ENCODE data around the gene CACHD1. TPM values are rescaled to one million over a fixed set of nuclear protein-coding genes. Genes with fewer than 3 reads are reported as not detected.

The CACHD1 gene
- total RNA-seq, 2 experiments from 2014 or later: not detected

DNA sequence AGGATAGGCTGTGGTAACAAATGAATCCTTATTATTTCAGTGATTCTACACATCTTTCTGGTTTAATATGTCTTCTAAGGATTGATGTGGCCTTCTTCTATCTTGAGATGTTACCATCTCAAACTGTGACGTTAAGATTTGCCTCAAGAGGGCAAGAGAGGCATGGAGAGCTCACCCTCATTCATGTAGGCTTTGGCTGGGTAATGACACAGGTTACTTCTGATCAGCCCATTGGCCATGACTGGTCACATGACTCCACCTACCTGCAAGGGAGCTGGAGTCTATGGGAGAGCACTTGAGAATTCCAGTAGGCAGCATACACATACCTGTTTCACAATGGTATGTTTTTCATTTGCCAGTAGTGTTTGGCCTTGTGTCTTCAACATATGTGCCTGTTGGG lies 30.0 kb downstream of the CACHD1 start:
- Histone ChIP-seq H2AFZ (ENCODE audit: low read length) (no peak overlapping the region), H3K9me3 (ENCODE audit: low read length) (no peaks in the 10 kb centered on the region), H3K4me2 (ENCODE audit: low read length) (no peak overlapping the region), H3K36me3 (ENCODE audit: insufficient read depth, low read length) (no peaks in the 10 kb centered on the region), H4K20me1 (ENCODE audit: insufficient read depth, low read length) (no peaks in the 10 kb centered on the region), H3K79me2 (ENCODE audit: insufficient read depth, low read depth, low read length) (no peaks in the 10 kb centered on the region), H3K4me1 (ENCODE audit: insufficient read depth, low read length, poor library complexity, severe bottlenecking) (no peaks in the 10 kb centered on the region), H3K4me3 (ENCODE audit: low read depth, low read length, poor library complexity, severe bottlenecking) (no peak overlapping the region), H3K9me2 (ENCODE audit: insufficient read depth, low read length) (no peaks in the 10 kb centered on the region), H3K27ac (ENCODE audit: low read depth, low read length, poor library complexity, severe bottlenecking) (no peak overlapping the region)
- BruUV-seq (replicated peaks): no TSS peak
- POLR2A ChIA-PET: no interaction called here
- intact Hi-C loops (cut with micrococcal nuclease; ENCODE audit: unreplicated experiment): no loop called here
- CTCF ChIA-PET (ENCODE audit: unreplicated experiment): interaction anchor here (0.6 kb wide), 1 partner anchor 52 kb away, joined by 3 read pairs; no protein-coding TSS in a partner anchor
- no peak for DNase-seq (ENCODE audit: low spot score)
- no peak for TF ChIP-seq EZH2phosphoT487 (IDR thresholded peaks at IDR 0.05; ENCODE audit: borderline replicate concordance, low read depth, low read length)
- TF ChIP-seq, protein P1, sequence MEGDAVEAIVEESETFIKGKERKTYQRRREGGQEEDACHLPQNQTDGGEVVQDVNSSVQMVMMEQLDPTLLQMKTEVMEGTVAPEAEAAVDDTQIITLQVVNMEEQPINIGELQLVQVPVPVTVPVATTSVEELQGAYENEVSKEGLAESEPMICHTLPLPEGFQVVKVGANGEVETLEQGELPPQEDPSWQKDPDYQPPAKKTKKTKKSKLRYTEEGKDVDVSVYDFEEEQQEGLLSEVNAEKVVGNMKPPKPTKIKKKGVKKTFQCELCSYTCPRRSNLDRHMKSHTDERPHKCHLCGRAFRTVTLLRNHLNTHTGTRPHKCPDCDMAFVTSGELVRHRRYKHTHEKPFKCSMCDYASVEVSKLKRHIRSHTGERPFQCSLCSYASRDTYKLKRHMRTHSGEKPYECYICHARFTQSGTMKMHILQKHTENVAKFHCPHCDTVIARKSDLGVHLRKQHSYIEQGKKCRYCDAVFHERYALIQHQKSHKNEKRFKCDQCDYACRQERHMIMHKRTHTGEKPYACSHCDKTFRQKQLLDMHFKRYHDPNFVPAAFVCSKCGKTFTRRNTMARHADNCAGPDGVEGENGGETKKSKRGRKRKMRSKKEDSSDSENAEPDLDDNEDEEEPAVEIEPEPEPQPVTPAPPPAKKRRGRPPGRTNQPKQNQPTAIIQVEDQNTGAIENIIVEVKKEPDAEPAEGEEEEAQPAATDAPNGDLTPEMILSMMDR (conservative IDR thresholded peaks at IDR 0.05; ENCODE audit: low read length): no peak

GRCh38 chr1:64502083-64502482 lies 32.2 kb downstream of the CACHD1 start:
- Histone ChIP-seq H3K36me3 (ENCODE audit: insufficient read depth, low read length) (no peaks in the 10 kb centered on the region), H3K27ac (ENCODE audit: low read depth, low read length, poor library complexity, severe bottlenecking) (no peak overlapping the region), H3K4me2 (ENCODE audit: low read length) (no peak overlapping the region), H3K79me2 (ENCODE audit: insufficient read depth, low read depth, low read length) (no peaks in the 10 kb centered on the region), H3K4me1 (ENCODE audit: insufficient read depth, low read length, poor library complexity, severe bottlenecking) (no peaks in the 10 kb centered on the region), H4K20me1 (ENCODE audit: insufficient read depth, low read length) (no peaks in the 10 kb centered on the region), H3K9me2 (ENCODE audit: insufficient read depth, low read length) (no peaks in the 10 kb centered on the region), H2AFZ (ENCODE audit: low read length) (no peak overlapping the region), H3K4me3 (ENCODE audit: low read depth, low read length, poor library complexity, severe bottlenecking) (no peak overlapping the region), H3K9me3 (ENCODE audit: low read length) (no peaks in the 10 kb centered on the region)
- ChIA-PET POLR2A (no interaction called here), CTCF (ENCODE audit: unreplicated experiment) (no interaction called here)
- no TSS peak for BruUV-seq (replicated peaks)
- DNase-seq (ENCODE audit: low spot score): no peak
- intact Hi-C loops (cut with micrococcal nuclease; ENCODE audit: unreplicated experiment): no loop called here
- TF ChIP-seq EZH2phosphoT487 (IDR thresholded peaks at IDR 0.05; ENCODE audit: borderline replicate concordance, low read depth, low read length): no peak
- TF ChIP-seq, protein P1 (conservative IDR thresholded peaks at IDR 0.05; ENCODE audit: low read length): no peak

DNA sequence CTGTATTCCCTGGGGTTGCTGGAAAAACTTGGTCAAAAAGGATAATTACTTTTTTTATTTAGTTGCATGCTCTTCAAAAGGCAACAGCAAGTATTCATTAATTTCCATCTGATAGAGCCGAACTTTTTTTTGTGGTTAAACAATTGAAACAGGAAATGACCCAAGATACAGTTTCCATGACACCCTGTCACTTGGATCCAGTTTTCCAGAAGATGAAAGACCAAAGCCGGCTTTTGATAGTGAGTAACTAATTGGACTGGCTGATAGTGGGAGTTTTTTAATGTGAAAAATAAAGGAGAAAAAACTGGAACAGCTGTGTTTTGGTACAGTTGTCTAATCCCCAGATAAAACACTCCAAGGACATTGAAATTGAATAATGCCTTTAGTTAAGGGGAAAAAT lies 33.0 kb downstream of the CACHD1 start:
- Histone ChIP-seq H3K36me3 (ENCODE audit: insufficient read depth, low read length) (no peaks in the 10 kb centered on the region), H4K20me1 (ENCODE audit: insufficient read depth, low read length) (no peaks in the 10 kb centered on the region), H3K27ac (ENCODE audit: low read depth, low read length, poor library complexity, severe bottlenecking) (no peak overlapping the region), H2AFZ (ENCODE audit: low read length) (no peak overlapping the region), H3K4me3 (ENCODE audit: low read depth, low read length, poor library complexity, severe bottlenecking) (no peak overlapping the region), H3K79me2 (ENCODE audit: insufficient read depth, low read depth, low read length) (no peaks in the 10 kb centered on the region), H3K4me2 (ENCODE audit: low read length) (no peak overlapping the region), H3K9me2 (ENCODE audit: insufficient read depth, low read length) (no peaks in the 10 kb centered on the region), H3K4me1 (ENCODE audit: insufficient read depth, low read length, poor library complexity, severe bottlenecking) (no peaks in the 10 kb centered on the region), H3K9me3 (ENCODE audit: low read length) (no peaks in the 10 kb centered on the region)
- TF ChIP-seq, protein P1 (conservative IDR thresholded peaks at IDR 0.05; ENCODE audit: low read length): no peak
- no peak for TF ChIP-seq EZH2phosphoT487 (IDR thresholded peaks at IDR 0.05; ENCODE audit: borderline replicate concordance, low read depth, low read length)
- no TSS peak for BruUV-seq (replicated peaks)
- POLR2A ChIA-PET: interaction anchor here (0.6 kb wide), 1 partner anchor 95 kb away, joined by 3 read pairs; no protein-coding TSS in a partner anchor
- DNase-seq (ENCODE audit: low spot score): no peak
- intact Hi-C loops (cut with micrococcal nuclease; ENCODE audit: unreplicated experiment): no loop called here
- CTCF ChIA-PET (ENCODE audit: unreplicated experiment): no interaction called here
